Stomach smooth muscle (tissue), 2 donors: ENCODE results near the gene PRSS38.

ENCODE experiments used
- H3K27ac ChIP-seq: one replicate; pipeline ENCODE4 v1.7.0; 2013; ENCODE audit warnings: mild to moderate bottlenecking, low read length, inconsistent platforms
- H3K27me3 ChIP-seq, 2 donors: one replicate each; pipeline ENCODE4 v1.7.0; 2013; ENCODE audit warnings: low read length in 2 of 2; ENCODE audit not compliant: insufficient read depth in 2 of 2, control insufficient read depth in 1 of 2
- H3K36me3 ChIP-seq, 2 donors: one replicate each; pipeline ENCODE4 v1.7.0; 2013; ENCODE audit warnings: low read length in 2 of 2; ENCODE audit not compliant: control insufficient read depth in 2 of 2, insufficient read depth in 2 of 2
- H3K4me1 ChIP-seq: one replicate; pipeline ENCODE4 v1.7.0; 2013; ENCODE audit warnings: low read length; ENCODE audit not compliant: control insufficient read depth, insufficient read depth
- H3K4me3 ChIP-seq, 2 donors: one replicate each; pipeline ENCODE4 v1.7.0; 2013; ENCODE audit warnings: low read length in 2 of 2
- H3K9ac ChIP-seq, 2 donors: one replicate each; pipeline ENCODE4 v1.7.0; 2013; ENCODE audit warnings: low read length in 2 of 2, mild to moderate bottlenecking in 1 of 2
- H3K9me3 ChIP-seq, 2 donors: one replicate each; pipeline ENCODE4 v1.7.0; 2013; ENCODE audit warnings: low read length in 2 of 2; ENCODE audit not compliant: control insufficient read depth in 2 of 2
- donor health status: healthy.
- donor health status: Pancreatic carcinoma.

The PRSS38 gene

GRCh38 chr1:227771326-227771725 is 44.1 kb upstream of the PRSS38 start:
- Histone ChIP-seq H3K9ac (no peak overlapping the region), H3K4me3 (no peak overlapping the region), H3K9me3 (no peaks in the 10 kb centered on the region), H3K4me1 (peaks cover 25% of the 10 kb centered on the region), H3K36me3 (peaks cover 27 to 41% of the 10 kb centered on the region in 2 donors), H3K27ac (no peak overlapping the region), H3K27me3 (no peaks in the 10 kb centered on the region)

GRCh38 chr1:227771771-227772170 is 43.7 kb upstream of the PRSS38 start:
- no peak overlapping the region for H3K9ac ChIP-seq
- no peak overlapping the region for H3K27ac ChIP-seq
- H3K27me3 ChIP-seq, result no peaks in the 10 kb centered on the region
- no peaks in the 10 kb centered on the region for H3K9me3 ChIP-seq
- peaks cover 29% of the 10 kb centered on the region for H3K4me1 ChIP-seq
- no peak overlapping the region for H3K4me3 ChIP-seq
- peaks cover 26 to 40% of the 10 kb centered on the region in 2 donors for H3K36me3 ChIP-seq

- no peaks in the 10 kb centered on the region for H3K27me3 ChIP-seq
- H3K4me3 ChIP-seq, result no peak overlapping the region
- H3K9ac ChIP-seq, result no peak overlapping the region
- H3K4me1 ChIP-seq, result peaks cover 35% of the 10 kb centered on the region
- H3K9me3 ChIP-seq, result no peaks in the 10 kb centered on the region
- no peak overlapping the region for H3K27ac ChIP-seq
- peaks cover 8 to 23% of the 10 kb centered on the region in 2 donors for H3K36me3 ChIP-seq
Measured at GRCh38 chr1:227773558-227773957, 41.9 kb upstream of the PRSS38 start.

- Histone ChIP-seq H3K9me3 (no peaks in the 10 kb centered on the region), H3K27ac (peak overlapping the region; percentile 77), H3K36me3 (peaks cover 4 to 18% of the 10 kb centered on the region in 2 donors), H3K27me3 (no peaks in the 10 kb centered on the region), H3K4me1 (peaks cover 41% of the 10 kb centered on the region), H3K4me3 (peak overlapping the region in 1 of 2 donors; percentile 60), H3K9ac (no peak overlapping the region)
Measured at GRCh38 chr1:227774051-227774731, 41.3 kb upstream of the PRSS38 start.

GRCh38 chr1:227774821-227775661 is 40.4 kb upstream of the PRSS38 start:
- H3K9ac ChIP-seq, result peak overlapping the region; percentile 32 to 47
- H3K4me3 ChIP-seq, result peak overlapping the region; percentile 20 to 60

GRCh38 chr1:227775841-227776240 is 39.6 kb upstream of the PRSS38 start:
- no peaks in the 10 kb centered on the region for H3K27me3 ChIP-seq
- H3K27ac ChIP-seq, result peak overlapping the region; percentile 77
- H3K9ac ChIP-seq, result peak overlapping the region in 1 of 2 donors; percentile 32

More at GRCh38 chr1:227774821-227775661, 40.4 kb upstream of the PRSS38 start:
- peak overlapping the region; percentile 77 for H3K27ac ChIP-seq
- peaks cover 48% of the 10 kb centered on the region for H3K4me1 ChIP-seq
- peaks cover 4 to 12% of the 10 kb centered on the region in 2 donors for H3K36me3 ChIP-seq
- no peaks in the 10 kb centered on the region for H3K9me3 ChIP-seq
- no peaks in the 10 kb centered on the region for H3K27me3 ChIP-seq

GRCh38 chr1:227776331-227776771 is 39.1 kb upstream of the PRSS38 start:
- no peak overlapping the region for H3K9ac ChIP-seq
- H3K4me1 ChIP-seq, result peaks cover 48% of the 10 kb centered on the region
- H3K27me3 ChIP-seq, result no peaks in the 10 kb centered on the region
- H3K36me3 ChIP-seq, result peaks cover 7 to 17% of the 10 kb centered on the region in 2 donors
- peak overlapping the region; percentile 77 for H3K27ac ChIP-seq
- H3K9me3 ChIP-seq, result no peaks in the 10 kb centered on the region
- no peak overlapping the region for H3K4me3 ChIP-seq

More at GRCh38 chr1:227775841-227776240, 39.6 kb upstream of the PRSS38 start:
- Histone ChIP-seq H3K9me3 (no peaks in the 10 kb centered on the region), H3K4me1 (peaks cover 48% of the 10 kb centered on the region), H3K36me3 (peaks cover 5 to 14% of the 10 kb centered on the region in 2 donors), H3K4me3 (peak overlapping the region in 1 of 2 donors; percentile 1)

- Histone ChIP-seq H3K4me3 (no peak overlapping the region), H3K36me3 (peaks cover 8 to 16% of the 10 kb centered on the region in 2 donors), H3K4me1 (peaks cover 48% of the 10 kb centered on the region), H3K27me3 (no peaks in the 10 kb centered on the region), H3K27ac (no peak overlapping the region), H3K9me3 (no peaks in the 10 kb centered on the region), H3K9ac (no peak overlapping the region)
Measured at GRCh38 chr1:227777156-227777555, 38.3 kb upstream of the PRSS38 start.

GRCh38 chr1:227777646-227778045 is 37.8 kb upstream of the PRSS38 start:
- peaks cover 48% of the 10 kb centered on the region for H3K4me1 ChIP-seq
- H3K9me3 ChIP-seq, result no peaks in the 10 kb centered on the region
- H3K36me3 ChIP-seq, result peaks cover 9 to 16% of the 10 kb centered on the region in 2 donors
- no peak overlapping the region for H3K4me3 ChIP-seq
- no peak overlapping the region for H3K27ac ChIP-seq
- H3K9ac ChIP-seq, result no peak overlapping the region
- H3K27me3 ChIP-seq, result no peaks in the 10 kb centered on the region

GRCh38 chr1:227778401-227778947 is 37.0 kb upstream of the PRSS38 start:
- Histone ChIP-seq H3K9me3 (no peaks in the 10 kb centered on the region), H3K36me3 (peaks cover 9 to 16% of the 10 kb centered on the region in 2 donors), H3K27me3 (no peaks in the 10 kb centered on the region), H3K4me1 (peaks cover 48% of the 10 kb centered on the region), H3K4me3 (no peak overlapping the region), H3K9ac (no peak overlapping the region), H3K27ac (peak overlapping the region; percentile 53)
